Activated T-helper 1 cell treated with Interleukin-2 at 50 U/mL for 16 hours (primary cell): ENCODE measurements around the gene IL26.

Experiments used
- DNase-seq: peaks from one replicate; pipeline ENCODE4 v3.0.0-alpha.2; 2020; ENCODE audit warnings: low read depth

IL26 gene

GRCh38 chr12:68154779-68155178 lies 70.8 kb downstream of the IL26 start:
- DNase-seq, result no peak
